Epithelial cell of prostate (primary cell): ENCODE results near the gene SLC16A12.
A peak's percentile ranks its signal among the peaks of the same experiment; 100 is the strongest.

Source experiments
- DNase-seq: peaks from one replicate; pipeline ENCODE4 v3.0.0-alpha.2; 2011; ENCODE audit warnings: low read depth, low spot score
- H3K27ac ChIP-seq: fragments of 450-650 bp; 2 replicates; pipeline ENCODE4 v1.5.1; 2017; ENCODE audit warnings: mild to moderate bottlenecking

The SLC16A12 gene, protein sequence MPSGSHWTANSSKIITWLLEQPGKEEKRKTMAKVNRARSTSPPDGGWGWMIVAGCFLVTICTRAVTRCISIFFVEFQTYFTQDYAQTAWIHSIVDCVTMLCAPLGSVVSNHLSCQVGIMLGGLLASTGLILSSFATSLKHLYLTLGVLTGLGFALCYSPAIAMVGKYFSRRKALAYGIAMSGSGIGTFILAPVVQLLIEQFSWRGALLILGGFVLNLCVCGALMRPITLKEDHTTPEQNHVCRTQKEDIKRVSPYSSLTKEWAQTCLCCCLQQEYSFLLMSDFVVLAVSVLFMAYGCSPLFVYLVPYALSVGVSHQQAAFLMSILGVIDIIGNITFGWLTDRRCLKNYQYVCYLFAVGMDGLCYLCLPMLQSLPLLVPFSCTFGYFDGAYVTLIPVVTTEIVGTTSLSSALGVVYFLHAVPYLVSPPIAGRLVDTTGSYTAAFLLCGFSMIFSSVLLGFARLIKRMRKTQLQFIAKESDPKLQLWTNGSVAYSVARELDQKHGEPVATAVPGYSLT

DNA sequence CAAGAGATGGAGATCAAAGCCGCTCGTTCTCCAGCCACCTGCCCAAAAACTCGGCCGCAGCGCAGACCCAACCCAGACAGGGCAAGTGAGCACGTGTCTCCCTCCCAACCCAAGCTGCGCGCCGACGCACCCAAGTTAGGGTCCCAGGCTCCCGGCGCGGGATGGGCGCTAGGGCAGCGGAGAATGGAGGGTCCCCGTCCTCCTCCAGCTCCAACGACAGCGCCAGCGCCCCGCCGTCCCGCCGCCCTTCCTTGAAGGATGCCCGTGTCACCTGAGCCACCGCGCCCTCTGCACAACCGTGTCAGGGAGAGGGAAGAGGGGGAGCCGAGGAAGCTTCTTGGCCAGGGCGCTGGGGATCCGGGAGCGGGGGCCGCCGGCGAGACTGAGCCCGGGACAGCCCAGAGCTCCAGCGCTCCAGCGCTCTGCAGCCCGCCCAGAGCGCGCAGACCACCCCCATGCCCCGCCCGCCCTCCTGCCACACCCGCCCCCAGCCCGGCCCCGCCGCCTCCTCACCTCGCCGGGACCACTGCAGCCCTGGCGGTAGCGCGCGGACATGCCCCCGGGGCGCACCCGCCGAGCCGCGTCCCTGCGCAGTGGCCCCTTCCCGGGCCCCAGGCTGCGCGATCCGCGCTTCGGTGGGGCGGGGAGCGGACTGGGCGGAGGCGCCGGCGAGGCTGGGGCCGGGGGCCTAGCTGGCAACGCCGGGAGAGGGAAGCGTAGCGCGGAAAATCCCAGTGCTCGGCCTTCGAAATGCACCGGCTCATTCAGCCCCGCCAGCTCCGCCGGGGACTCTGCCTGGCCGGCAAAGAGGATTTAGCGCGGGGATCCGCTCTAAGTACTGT is at the start of gene SLC16A12:
Gene SLC16A12, minus strand, starts transcription at position 424 of the 842 bp plus-strand sequence. CDS start 73,016 bp downstream, outside the sequence.
- DNase-seq = no peak

DNA sequence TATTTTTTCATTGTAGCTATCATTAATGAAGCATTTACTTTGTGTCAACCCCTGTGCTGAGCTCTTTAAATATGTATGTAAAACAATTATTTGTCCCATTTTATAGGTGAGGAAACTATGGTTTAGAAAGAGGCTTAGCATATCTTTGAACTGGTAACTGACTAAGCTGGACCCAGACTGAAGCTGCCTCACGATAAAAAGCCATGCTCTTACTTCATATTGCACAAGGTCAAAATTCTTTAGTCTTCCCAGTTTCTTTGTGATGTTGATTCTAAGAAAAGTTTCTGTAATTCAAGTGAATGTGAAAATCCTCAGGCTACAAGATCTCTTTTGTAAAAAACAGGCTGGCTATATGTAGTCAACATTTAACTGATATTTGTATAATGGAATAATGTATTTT is 46.6 kb upstream of the SLC16A12 start:
- no peak for DNase-seq
- H3K27ac ChIP-seq = no peak overlapping the region

More for the DNA sequence above, at the start of gene SLC16A12:
- no peak within 1 kb of the TSS for H3K27ac ChIP-seq

DNA sequence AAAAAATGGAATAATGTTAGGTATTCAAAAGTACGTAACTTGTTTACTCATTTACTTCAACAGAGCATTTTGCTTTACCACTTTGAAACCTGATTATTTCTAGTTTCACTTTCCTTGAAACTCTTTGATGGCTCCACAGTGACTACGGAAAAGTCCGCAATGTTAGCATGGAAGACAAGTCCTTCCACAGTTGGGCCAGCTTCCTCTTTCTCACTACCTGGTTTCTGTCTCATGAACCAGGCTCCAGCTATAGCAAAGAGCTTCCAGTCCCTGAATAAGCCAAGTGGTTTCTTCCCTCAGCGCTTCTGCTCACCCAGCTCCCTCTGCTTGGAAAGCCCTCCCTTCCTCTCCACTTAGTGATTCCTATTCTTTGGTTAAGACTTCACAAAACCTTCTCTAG is 44.8 kb upstream of the SLC16A12 start:
- no peak for DNase-seq

DNA sequence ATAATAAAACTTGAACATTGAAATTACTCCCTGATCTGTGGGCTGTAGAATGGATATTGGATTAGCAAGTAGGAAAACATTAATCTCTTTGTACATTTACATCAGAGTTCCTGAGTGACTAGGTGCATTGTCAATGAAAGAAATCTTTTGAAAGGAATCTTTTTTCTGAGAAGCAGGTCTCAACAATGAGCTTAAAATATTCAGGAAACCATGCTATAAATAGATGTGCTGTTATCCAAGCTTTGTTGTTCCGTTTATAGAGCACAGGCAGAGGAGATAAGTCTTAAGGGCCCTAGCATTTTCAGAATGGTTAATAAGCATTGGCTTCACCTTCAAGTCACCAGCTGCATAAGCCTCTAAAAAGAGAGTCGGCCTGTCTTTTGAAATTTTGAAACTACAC is 41.3 kb upstream of the SLC16A12 start:
- H3K27ac ChIP-seq = no peak overlapping the region
- no peak for DNase-seq

More for the DNA sequence above, 44.8 kb upstream of the SLC16A12 start:
- H3K27ac ChIP-seq = no peak overlapping the region

DNA sequence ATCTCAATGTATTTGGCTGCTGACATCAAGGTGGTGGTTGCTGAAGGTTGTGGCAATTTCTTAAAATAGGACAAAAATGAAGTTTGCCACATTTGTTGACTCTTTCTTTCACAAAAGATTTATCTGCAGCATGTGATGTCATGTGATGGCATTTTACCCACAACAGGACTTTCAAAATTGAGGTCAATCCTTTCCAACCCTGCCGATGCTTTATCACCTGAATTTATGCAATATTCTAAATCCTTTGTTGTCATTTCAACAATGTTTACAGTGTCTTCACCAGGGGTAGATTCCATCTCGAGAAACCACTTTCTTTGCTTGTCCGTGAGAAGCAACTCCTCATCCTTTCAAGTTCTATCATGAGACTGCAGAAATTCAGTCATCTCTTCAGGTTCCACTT is 40.6 kb upstream of the SLC16A12 start:
- no peak overlapping the region for H3K27ac ChIP-seq
- DNase-seq = no peak

DNA sequence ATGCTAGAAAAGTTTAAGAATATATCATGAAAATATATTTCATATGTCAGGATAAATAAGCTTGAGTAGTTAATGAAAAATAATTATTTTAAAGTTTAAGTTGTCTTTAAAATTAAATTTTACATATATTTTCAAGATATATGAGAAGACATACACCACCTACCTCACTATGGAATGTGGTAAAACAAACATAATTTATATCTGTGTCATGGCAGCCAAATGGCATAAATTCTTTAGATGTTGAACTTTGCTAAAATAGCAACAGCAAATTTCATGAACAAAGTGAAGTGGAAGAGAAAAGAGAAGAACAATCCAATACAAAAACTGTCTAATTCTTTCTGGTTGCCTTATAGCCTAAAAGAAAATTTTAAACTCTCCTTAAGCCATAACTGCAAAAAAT is 39.6 kb upstream of the SLC16A12 start:
- no peak overlapping the region for H3K27ac ChIP-seq
- no peak for DNase-seq

DNA sequence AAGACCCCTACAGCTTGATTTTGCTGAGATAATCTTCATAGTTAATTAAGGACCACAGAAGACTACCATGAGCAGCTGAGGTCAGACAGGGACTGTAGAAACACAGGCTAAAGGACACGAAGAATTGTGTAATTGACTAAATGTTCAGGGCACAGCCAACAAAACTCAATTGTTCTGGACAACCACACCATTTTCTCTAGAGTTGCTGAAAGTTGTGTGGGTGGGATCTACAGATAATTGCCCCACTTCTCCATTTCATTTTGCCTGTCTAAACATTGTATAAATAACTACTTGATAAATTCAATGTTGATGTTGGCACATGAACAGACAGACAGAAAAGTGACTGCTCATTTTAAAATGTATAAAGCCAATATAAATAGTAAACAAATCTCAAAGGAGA is 39.0 kb upstream of the SLC16A12 start:
- no peak overlapping the region for H3K27ac ChIP-seq
- DNase-seq = no peak

DNA sequence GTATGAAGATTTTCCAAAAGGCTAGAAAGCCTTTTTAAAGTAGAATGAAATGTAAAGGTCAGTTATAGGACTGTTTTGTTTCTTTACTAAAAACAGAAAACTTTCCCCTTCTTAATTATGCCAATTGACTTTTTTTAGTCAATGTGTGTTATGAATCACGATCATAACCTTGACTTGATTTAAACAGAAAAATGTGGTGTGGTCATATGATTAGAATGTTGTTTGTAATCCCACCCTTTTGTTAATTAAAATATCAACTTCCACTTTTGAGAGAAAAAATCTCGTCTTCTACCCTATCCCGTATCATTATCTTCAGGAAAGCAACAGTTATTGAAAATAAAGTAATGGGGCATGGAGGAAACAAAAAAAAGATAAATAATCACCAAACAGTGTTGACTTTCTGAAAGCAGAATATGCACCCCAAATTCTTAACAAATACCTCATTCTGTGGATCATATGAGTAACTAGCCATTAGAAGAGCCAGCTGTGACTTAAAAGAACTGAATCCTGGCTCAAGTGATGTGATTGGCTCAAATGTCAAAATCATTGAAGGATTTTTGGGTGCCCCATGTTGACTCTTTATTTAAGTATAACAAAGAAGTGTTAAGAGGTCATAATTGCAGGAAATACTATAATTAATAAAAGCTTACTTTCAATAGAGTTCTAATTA is 32.3 kb upstream of the SLC16A12 start:
- H3K27ac ChIP-seq = no peak overlapping the region
- DNase-seq = no peak

DNA sequence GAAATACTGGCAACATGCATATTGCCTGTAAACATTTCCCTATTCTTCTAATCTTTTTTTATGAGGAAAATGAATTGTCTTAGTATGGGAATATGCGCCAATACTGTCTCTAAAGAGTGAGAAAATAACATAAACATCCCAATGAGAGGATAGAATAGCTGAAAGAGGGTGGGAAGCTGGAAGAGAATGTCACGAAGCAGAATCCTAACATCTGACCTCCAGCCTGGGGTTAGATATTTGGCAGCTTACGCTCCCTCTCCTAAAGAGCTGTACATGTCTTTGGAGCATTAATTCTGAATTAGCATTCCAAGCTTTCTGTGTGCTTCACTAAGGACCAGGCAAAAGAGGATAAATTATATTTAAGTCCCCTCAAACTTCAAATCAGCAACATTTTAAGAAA is 31.6 kb upstream of the SLC16A12 start:
- DNase-seq = no peak
- H3K27ac ChIP-seq = no peak overlapping the region

DNA sequence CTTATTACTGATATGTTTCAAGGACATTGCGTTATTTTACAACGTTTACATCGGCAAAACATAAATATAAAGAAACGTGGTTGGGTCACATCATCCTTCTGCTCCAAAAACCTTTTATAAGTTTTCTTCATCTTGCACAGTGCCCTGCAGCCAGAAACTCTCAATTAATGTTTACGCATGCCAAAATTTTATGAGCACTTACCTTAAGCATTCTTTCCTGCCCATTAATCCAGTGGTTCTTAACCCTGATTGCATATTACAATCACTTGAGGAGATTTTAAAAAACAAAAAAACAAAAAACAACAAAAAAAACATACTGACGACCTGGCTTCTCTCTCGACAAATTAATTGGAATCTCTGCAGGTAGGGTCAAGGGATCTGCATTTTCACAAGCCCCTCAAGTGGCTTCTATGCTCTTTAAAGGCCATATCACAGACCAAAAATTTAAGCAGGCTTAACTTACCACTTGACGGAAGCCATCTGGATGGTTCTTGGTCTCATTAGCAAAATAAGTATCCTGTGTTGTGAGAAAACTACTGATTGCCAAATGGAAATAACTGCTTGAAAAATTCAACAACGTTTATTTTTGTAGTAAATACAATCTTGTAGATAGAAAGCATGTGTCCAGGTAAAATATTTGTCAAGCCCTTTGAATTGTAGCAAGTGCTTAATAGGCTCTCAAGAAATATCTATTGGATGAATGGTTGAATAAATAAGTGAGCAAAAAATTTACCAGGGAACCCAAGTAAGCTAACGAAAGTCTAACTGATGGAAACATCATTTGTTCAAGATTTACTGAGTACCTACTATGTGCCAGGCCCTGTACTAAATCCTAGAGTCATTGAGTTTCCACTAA is 30.9 kb upstream of the SLC16A12 start:
- DNase-seq = no peak
- no peak overlapping the region for H3K27ac ChIP-seq

DNA sequence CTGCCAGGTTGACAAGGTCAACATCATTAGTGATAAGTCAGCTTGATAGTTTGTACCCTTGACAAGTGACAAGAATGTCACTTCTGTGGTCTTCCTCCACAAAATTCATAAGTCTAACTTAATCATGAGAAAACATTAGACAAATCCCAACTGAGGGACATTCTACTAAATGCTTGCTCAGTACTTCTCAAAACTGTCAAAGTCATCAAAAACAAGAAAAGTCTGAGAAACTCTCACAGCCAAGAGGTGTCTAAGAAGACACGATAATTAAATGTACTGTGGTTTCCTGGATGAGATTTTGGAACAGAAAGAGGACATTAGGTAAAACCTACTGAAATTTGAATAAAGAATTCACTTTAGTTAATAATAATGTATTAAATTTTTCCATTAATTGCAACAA is 29.8 kb upstream of the SLC16A12 start:
- no peak for DNase-seq
- no peak overlapping the region for H3K27ac ChIP-seq

DNA sequence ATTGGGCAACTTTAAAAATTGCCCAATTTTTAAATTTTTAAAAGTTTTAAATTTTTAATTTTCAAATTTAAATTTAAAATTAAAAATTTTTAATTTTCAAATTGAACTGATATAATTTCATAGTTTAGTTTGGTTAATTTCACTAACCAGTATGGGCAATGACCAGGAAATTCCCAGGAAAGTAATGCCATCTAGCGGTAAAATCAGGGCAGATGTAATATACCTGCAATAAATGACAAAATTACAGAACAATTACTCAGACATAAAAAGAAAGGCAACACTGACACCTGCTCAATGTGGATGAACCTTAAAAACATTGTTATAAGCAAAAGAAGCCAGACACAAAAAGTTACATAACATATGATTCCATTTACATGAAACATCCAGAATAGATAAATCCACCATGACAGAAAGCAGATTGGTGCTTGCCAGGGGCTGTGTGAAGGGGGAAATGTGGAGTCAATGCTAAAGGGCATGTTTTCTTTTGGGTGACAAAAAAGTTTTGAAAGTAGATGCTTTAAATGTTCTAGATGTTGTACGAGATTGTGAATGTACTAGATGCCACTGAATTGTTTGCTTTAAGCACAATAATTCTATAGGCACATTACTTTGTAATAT is 28.6 kb upstream of the SLC16A12 start:
- DNase-seq = no peak
- no peak overlapping the region for H3K27ac ChIP-seq

DNA sequence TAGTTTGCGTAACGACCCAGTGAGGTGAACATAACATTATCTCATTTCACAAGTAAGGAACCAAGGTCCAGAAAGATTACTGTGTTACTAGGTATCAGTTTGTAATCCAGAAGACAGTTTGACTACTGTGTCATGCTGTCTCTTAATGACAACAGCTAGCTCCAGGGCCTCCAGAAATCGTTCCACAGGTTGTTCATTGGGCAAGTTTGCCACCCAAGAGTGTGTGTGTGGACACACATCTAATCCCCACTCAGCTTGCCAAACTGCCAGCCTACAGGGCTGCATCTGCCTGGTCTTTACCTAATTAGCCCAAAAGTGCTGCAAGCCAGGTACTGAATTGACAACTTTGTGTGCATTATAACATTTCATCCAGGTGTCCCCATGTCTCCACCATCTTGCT is 27.9 kb upstream of the SLC16A12 start:
- H3K27ac ChIP-seq = no peak overlapping the region
- DNase-seq = no peak

DNA sequence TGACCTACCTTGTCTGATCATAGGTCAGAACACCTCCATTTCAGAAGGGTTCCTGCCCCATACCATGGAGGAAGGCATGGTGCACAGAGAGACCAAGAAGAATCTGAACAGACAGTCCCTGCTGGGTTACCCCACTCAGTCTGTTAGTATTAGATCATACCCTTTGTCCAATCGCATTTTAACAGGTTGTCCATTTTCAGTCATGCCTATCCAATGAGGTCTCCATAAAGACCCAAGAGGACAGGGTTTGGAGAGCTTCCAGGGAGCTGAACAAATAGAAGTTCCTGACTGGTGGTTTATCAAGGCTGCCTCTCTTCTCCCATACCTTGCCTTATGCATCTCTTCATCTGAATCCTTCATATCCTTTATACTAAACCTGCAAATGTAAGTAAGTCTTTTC is 21.2 kb upstream of the SLC16A12 start:
- no peak overlapping the region for H3K27ac ChIP-seq
- no peak for DNase-seq

DNA sequence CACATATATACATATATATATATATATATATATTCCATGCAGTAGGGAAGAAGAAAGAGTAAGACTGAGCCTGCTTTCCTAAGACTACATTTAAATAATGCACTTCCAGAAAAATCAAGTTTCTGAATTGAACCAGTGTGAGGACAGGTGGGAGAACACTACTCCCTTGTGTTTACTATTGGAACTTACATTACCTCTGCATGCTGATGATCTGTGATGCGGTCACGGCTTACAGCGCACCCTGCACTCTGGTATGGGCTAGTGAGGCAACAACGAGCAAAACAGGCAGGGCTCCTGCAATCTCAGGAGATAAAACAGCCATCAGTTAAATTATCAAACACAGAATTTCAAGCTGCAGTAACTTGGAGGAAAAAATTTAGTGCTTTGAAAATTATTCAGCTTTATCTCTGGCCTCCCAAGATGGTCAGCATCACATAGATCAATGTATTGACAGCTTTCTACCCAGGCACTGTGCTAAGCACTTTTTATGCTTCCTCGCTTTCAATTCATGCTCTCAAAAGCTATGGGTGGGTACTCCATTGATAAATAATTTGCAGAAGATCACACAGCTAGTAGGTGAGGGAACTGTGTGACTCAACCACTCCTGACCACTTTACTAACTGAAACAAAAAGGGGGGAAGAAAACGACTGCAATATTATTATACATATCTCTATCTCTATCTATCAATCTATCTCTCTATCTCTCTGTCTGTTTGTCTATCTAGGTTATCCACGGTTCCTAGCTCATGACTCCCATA is 20.5 kb upstream of the SLC16A12 start:
- no peak overlapping the region for H3K27ac ChIP-seq
- DNase-seq = no peak

DNA sequence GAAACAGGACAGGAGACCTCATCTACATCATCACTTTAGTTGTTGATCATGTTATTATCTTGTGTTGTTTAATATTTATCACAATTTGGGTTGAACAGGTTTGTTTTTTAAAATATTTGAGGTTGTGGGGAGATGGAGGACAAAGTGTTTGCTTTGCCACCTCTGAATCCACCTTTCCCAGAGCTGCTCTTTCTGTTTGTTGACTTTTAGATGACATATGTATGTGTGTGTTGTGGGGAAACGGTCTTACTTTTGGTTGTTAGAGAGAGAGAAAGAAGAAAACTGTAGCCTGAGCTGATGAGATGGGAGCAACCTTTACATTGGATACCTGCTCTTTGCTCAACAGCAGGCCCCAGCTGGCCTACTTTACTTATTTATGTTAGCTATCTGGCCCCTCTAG is 19.0 kb upstream of the SLC16A12 start:
- H3K27ac ChIP-seq = no peak overlapping the region
- DNase-seq = no peak

DNA sequence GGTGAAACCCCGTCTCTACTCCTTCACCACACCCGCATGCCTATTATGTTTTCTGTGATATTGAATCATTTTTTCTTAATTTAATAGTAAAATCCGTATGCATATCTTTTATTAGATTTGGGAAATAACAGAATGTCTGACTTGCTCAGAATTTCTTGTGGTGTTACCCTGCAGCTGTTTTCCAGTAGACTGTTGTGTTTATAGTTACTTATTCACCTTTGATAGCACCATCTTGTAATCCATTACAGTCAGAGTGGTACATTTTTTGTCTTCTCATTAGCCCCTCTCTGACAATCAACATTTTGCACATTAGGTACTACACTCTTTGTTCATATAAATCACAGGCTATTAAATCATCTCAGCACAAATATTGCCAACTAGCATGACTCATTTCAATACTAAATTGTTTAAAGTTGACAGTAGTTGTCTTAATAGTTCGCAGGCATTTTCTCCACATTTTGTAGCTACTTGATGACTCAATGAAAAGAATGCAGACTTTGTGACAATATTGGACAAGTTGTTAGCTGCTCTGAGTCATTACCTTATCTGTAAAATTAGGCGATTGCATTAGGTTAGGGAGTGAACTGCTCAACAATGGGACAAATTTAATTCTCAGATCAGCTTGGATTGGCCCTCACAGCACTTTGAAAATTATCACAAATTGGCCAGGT is 17.8 kb upstream of the SLC16A12 start:
- DNase-seq = peak; percentile 65
- peak overlapping the region; percentile 35 for H3K27ac ChIP-seq

DNA sequence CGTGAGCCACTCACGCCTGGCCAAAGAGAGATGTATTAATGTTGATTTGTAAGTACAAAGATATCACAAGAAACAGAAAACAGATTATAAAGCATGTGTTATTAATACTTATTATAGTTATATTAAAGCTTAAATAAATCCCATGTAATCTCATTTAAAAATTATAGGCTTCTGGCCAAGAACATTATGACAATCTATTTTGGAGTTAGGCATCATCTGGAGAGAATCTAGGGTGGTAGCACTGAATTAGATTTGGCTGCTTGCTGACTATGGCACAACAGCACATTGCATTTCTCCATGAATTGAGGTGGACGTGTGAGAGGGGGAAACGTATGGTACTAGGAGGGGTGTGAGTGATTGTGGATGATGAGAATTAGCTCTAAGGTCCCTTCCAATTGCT is 16.8 kb upstream of the SLC16A12 start:
- no peak overlapping the region for H3K27ac ChIP-seq
- no peak for DNase-seq
